Common myeloid progenitor, CD34-positive (primary cell): ENCODE measurements around the gene FN1. TPM values are rescaled to one million over a fixed set of nuclear protein-coding genes. Genes with fewer than 3 reads are reported as not detected.

ENCODE experiments used
- CTCF ChIA-PET: fragments of 350-600 bp; sonication (Branson Sonifier 250); formaldehyde crosslinking; loops from one replicate; lab custom pipeline; 2021; ENCODE audit warnings: antibody characterized with exemption; lab: Charles Lee
- POLR2A ChIA-PET: fragments of 350-600 bp; sonication (Branson Sonifier 250); formaldehyde crosslinking; loops from one replicate; lab custom pipeline; 2021; ENCODE audit warnings: antibody characterized with exemption; lab: Charles Lee
- DNase-seq, 3 donors: peaks; one replicate each; pipeline versions ENCODE4 v3.0.0 to v3.0.0-alpha.2; 2013
- H3K27ac ChIP-seq, 2 experiments: 1 replicate in 1 of 2; 2 replicates in 1 of 2; pipeline ENCODE4 v1.7.0; 2013; ENCODE audit warnings: inconsistent platforms in 2 of 2, low read length in 2 of 2, mild to moderate bottlenecking in 2 of 2, low read depth in 1 of 2, moderate library complexity in 1 of 2; ENCODE audit not compliant: severe bottlenecking in 2 of 2, insufficient read depth in 1 of 2, poor library complexity in 1 of 2
- H3K27me3 ChIP-seq, 5 experiments: replicated peaks in 2 of 5; 1 replicate in 3 of 5; 2 replicates in 2 of 5; pipeline versions ENCODE4 v1.6.1 to v1.7.0; 2013; ENCODE audit warnings: low read length in 4 of 5, mild to moderate bottlenecking in 2 of 5, moderate library complexity in 2 of 5, inconsistent platforms in 1 of 5; ENCODE audit not compliant: insufficient read depth in 5 of 5, control insufficient read depth in 4 of 5
- H3K36me3 ChIP-seq, 4 experiments: 1 replicate in 2 of 4; 2 replicates in 2 of 4; pipeline versions ENCODE4 v1.6.1 to v1.7.0; 2013; ENCODE audit warnings: low read length in 3 of 4, control low read depth in 1 of 4, mild to moderate bottlenecking in 1 of 4; ENCODE audit not compliant: control insufficient read depth in 4 of 4, insufficient read depth in 4 of 4
- H3K4me1 ChIP-seq, 4 experiments: 1 replicate in 3 of 4; 2 replicates in 1 of 4; pipeline versions ENCODE4 v1.6.1 to v1.7.1; 2013; ENCODE audit warnings: low read length in 3 of 4, mild to moderate bottlenecking in 3 of 4, control low read depth in 1 of 4, inconsistent platforms in 1 of 4, moderate library complexity in 1 of 4; ENCODE audit not compliant: control insufficient read depth in 4 of 4, insufficient read depth in 4 of 4; ENCODE audit errors: control extremely low read depth in 1 of 4
- H3K4me3 ChIP-seq, 7 experiments: 1 replicate in 4 of 7; 2 replicates in 3 of 7; pipeline versions ENCODE4 v1.5.1 to v1.7.0; 2013; ENCODE audit warnings: mild to moderate bottlenecking in 7 of 7, low read length in 6 of 7, moderate library complexity in 6 of 7, inconsistent platforms in 2 of 7, low read depth in 2 of 7, control low read depth in 1 of 7; ENCODE audit not compliant: insufficient read depth in 4 of 7, control insufficient read depth in 1 of 7; ENCODE audit errors: extremely low read depth in 1 of 7
- H3K9me3 ChIP-seq, 5 experiments: 1 replicate in 4 of 5; 2 replicates in 1 of 5; pipeline versions ENCODE4 v1.6.1 to v1.7.1; 2013; ENCODE audit warnings: low read length in 4 of 5, mild to moderate bottlenecking in 2 of 5, inconsistent platforms in 1 of 5, low read depth in 1 of 5, moderate library complexity in 1 of 5; ENCODE audit not compliant: control insufficient read depth in 4 of 5, insufficient read depth in 2 of 5; ENCODE audit errors: control extremely low read depth in 1 of 5
- WGBS: methylation state at CpG from one replicate; pipeline ENCODE4 v1.1.5; 2013; ENCODE audit not compliant: insufficient coverage; 5-methylcytosine and 5-hydroxymethylcytosine counted together
- polyA plus RNA-seq: library from polyadenylated mRNA; unstranded; fragments of 120-200 nt; gene quantifications from one replicate; pipeline ENCODE4 v1.2.1, GENCODE V29; 2013

Gene FN1
- polyA plus RNA-seq, result 2.2 TPM

GRCh38 chr2:215435870-215436704 lies at the start of gene FN1:
Gene FN1 (minus strand): TSS chr2:215436068. CDS start chr2:215435802, 266 bp downstream.
- Histone ChIP-seq H3K27ac (peak within 1 kb of the TSS in 1 of 2 experiments; percentile 5), H3K4me1 (peaks cover 2 to 18% (median 15%) of the 10 kb centered on the region in 4 experiments), H3K27me3 (peaks cover 23 to 87% (median 30%) of the 10 kb centered on the region in 5 experiments), H3K4me3 (peak within 1 kb of the TSS in 6 of 7 experiments; percentile 44 to 77 (median 63)), H3K36me3 (no peaks in the 10 kb centered on the region), H3K9me3 (no peaks in the 10 kb centered on the region)
- POLR2A ChIA-PET, result no interaction called here
- CTCF ChIA-PET, result interaction anchor here (0.9 kb wide), 1 partner anchor 16 kb away, joined by 3 read pairs; no protein-coding TSS in a partner anchor
- peak; percentile 71 to 80 (median 76) for DNase-seq
- 0% methylated on average over 19 of the region's 54 CpGs for WGBS

GRCh38 chr2:215485032-215485431 lies 49.2 kb upstream of the FN1 start:
- no peak overlapping the region for H3K27ac ChIP-seq
- H3K9me3 ChIP-seq, result peaks cover 0 to 2% (median 0%) of the 10 kb centered on the region in 5 experiments
- H3K4me3 ChIP-seq, result no peak overlapping the region
- no peaks in the 10 kb centered on the region for H3K36me3 ChIP-seq
- CTCF ChIA-PET, result no interaction called here
- no peaks in the 10 kb centered on the region for H3K27me3 ChIP-seq
- no peaks in the 10 kb centered on the region for H3K4me1 ChIP-seq
- no peak for DNase-seq
- POLR2A ChIA-PET, result no interaction called here

- POLR2A ChIA-PET, result no interaction called here
- Histone ChIP-seq H3K9me3 (peaks cover 0 to 2% (median 0%) of the 10 kb centered on the region in 5 experiments), H3K4me1 (no peaks in the 10 kb centered on the region), H3K4me3 (no peak overlapping the region), H3K27me3 (no peaks in the 10 kb centered on the region), H3K36me3 (no peaks in the 10 kb centered on the region), H3K27ac (no peak overlapping the region)
- CTCF ChIA-PET, result no interaction called here
- no peak for DNase-seq
- no CpG with 5 or more reads among the region's 2 CpGs for WGBS
Observed at GRCh38 chr2:215484570-215484969, 48.7 kb upstream of the FN1 start.

GRCh38 chr2:215483431-215483830 lies 47.6 kb upstream of the FN1 start:
- Histone ChIP-seq H3K4me1 (no peaks in the 10 kb centered on the region), H3K36me3 (no peaks in the 10 kb centered on the region), H3K9me3 (no peaks in the 10 kb centered on the region), H3K4me3 (no peak overlapping the region), H3K27ac (no peak overlapping the region), H3K27me3 (no peaks in the 10 kb centered on the region)
- CTCF ChIA-PET, result no interaction called here
- no peak for DNase-seq
- POLR2A ChIA-PET, result no interaction called here
- WGBS, result 98% methylated on average over 3 of the region's 3 CpGs

GRCh38 chr2:215479536-215480240 lies 43.8 kb upstream of the FN1 start:
- ChIA-PET POLR2A (no interaction called here), CTCF (no interaction called here)
- DNase-seq, result no peak
- no peaks in the 10 kb centered on the region for H3K9me3 ChIP-seq
- no peak overlapping the region for H3K4me3 ChIP-seq
- no peaks in the 10 kb centered on the region for H3K36me3 ChIP-seq
- no peak overlapping the region for H3K27ac ChIP-seq
- WGBS, result 74% methylated on average over 4 of the region's 6 CpGs
- peaks cover 0 to 2% (median 0%) of the 10 kb centered on the region in 5 experiments for H3K27me3 ChIP-seq
- H3K4me1 ChIP-seq, result no peaks in the 10 kb centered on the region

- no peak overlapping the region for H3K27ac ChIP-seq
- no peak for DNase-seq
- no peaks in the 10 kb centered on the region for H3K4me1 ChIP-seq
- WGBS, result no CpG with 5 or more reads among the region's 2 CpGs
- H3K9me3 ChIP-seq, result no peaks in the 10 kb centered on the region
- H3K36me3 ChIP-seq, result no peaks in the 10 kb centered on the region
- H3K27me3 ChIP-seq, result peaks cover 0 to 2% (median 0%) of the 10 kb centered on the region in 5 experiments
- no peak overlapping the region for H3K4me3 ChIP-seq
- CTCF ChIA-PET, result no interaction called here
- POLR2A ChIA-PET, result no interaction called here
Observed at GRCh38 chr2:215479121-215479520, 43.3 kb upstream of the FN1 start.

GRCh38 chr2:215476424-215476823 lies 40.6 kb upstream of the FN1 start:
- POLR2A ChIA-PET, result no interaction called here
- H3K27me3 ChIP-seq, result peaks cover 0 to 2% (median 0%) of the 10 kb centered on the region in 5 experiments
- no peaks in the 10 kb centered on the region for H3K36me3 ChIP-seq
- no peak overlapping the region for H3K27ac ChIP-seq
- no peaks in the 10 kb centered on the region for H3K4me1 ChIP-seq
- DNase-seq, result no peak
- no CpG with 5 or more reads among the region's 2 CpGs for WGBS
- no peak overlapping the region for H3K4me3 ChIP-seq
- no peaks in the 10 kb centered on the region for H3K9me3 ChIP-seq
- CTCF ChIA-PET, result no interaction called here
